ENCODE measurements around the gene PRCC. TPM values are rescaled to one million over a fixed set of nuclear protein-coding genes. Genes with fewer than 3 reads are reported as not detected.

Gene PRCC
- total and polyA plus RNA-seq, 2 of the 13 experiments (the other 11 are each of a cell fraction or from before 2014, with no cell fraction given) = 24.2 to 40.5 TPM

- TF ChIP-seq ZNF572 (CRISPR knock-in tag; IDR thresholded peaks at IDR 0.05) = no peak
- no peak for TF ChIP-seq SP140L (CRISPR knock-in tag; IDR thresholded peaks at IDR 0.05; ENCODE audit: borderline replicate concordance)
- no peak for TF ChIP-seq SRSF4 (IDR thresholded peaks at IDR 0.05; ENCODE audit: low read depth, low read length, poor library complexity, severe bottlenecking)
- TF ChIP-seq LBX2 (CRISPR knock-in tag; IDR thresholded peaks at IDR 0.05; ENCODE audit: borderline replicate concordance) = no peak
- TF ChIP-seq ZC3H13 (CRISPR knock-in tag; IDR thresholded peaks at IDR 0.05) = 0 out of 2 replicates have a peak, but pooled peaks have one; percentile 48
- no peak for TF ChIP-seq CBX2 (IDR thresholded peaks at IDR 0.05; ENCODE audit: low read depth, low read length)
- TF ChIP-seq CBX2 (CRISPR knock-in tag; IDR thresholded peaks at IDR 0.05; ENCODE audit: low read depth) = no peak
- TF ChIP-seq KDM4B (CRISPR knock-in tag; IDR thresholded peaks at IDR 0.05) = no peak
- TF ChIP-seq, protein P1, sequence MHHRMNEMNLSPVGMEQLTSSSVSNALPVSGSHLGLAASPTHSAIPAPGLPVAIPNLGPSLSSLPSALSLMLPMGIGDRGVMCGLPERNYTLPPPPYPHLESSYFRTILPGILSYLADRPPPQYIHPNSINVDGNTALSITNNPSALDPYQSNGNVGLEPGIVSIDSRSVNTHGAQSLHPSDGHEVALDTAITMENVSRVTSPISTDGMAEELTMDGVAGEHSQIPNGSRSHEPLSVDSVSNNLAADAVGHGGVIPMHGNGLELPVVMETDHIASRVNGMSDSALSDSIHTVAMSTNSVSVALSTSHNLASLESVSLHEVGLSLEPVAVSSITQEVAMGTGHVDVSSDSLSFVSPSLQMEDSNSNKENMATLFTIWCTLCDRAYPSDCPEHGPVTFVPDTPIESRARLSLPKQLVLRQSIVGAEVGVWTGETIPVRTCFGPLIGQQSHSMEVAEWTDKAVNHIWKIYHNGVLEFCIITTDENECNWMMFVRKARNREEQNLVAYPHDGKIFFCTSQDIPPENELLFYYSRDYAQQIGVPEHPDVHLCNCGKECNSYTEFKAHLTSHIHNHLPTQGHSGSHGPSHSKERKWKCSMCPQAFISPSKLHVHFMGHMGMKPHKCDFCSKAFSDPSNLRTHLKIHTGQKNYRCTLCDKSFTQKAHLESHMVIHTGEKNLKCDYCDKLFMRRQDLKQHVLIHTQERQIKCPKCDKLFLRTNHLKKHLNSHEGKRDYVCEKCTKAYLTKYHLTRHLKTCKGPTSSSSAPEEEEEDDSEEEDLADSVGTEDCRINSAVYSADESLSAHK (CRISPR knock-in tag; IDR thresholded peaks at IDR 0.05; ENCODE audit: borderline replicate concordance) = no peak
- no peak for TF ChIP-seq ZNF703 (CRISPR knock-in tag; IDR thresholded peaks at IDR 0.05; ENCODE audit: borderline replicate concordance)
- no peak for TF ChIP-seq ZNF672 (CRISPR knock-in tag; IDR thresholded peaks at IDR 0.05)
- no peak for TF ChIP-seq ZBTB3 (CRISPR knock-in tag; IDR thresholded peaks at IDR 0.05; ENCODE audit: borderline replicate concordance, low read depth)
- no peak for TF ChIP-seq ELF4 (CRISPR knock-in tag; IDR thresholded peaks at IDR 0.05; ENCODE audit: borderline replicate concordance)
- no peak for TF ChIP-seq FOXM1 (CRISPR knock-in tag; IDR thresholded peaks at IDR 0.05)
- no peak for TF ChIP-seq TCF7 (IDR thresholded peaks at IDR 0.05; ENCODE audit: low read depth)
- TF ChIP-seq CCAR2 (optimal IDR thresholded peaks at IDR 0.05; ENCODE audit: low read depth, low read length) = no peak
- no peak for TF ChIP-seq GTF3A (CRISPR knock-in tag; conservative IDR thresholded peaks at IDR 0.05)
- no peak for TF ChIP-seq ZNF737 (CRISPR knock-in tag; IDR thresholded peaks at IDR 0.05; ENCODE audit: borderline replicate concordance)
- TF ChIP-seq ZBTB33 (CRISPR knock-in tag; IDR thresholded peaks at IDR 0.05) = 0 out of 2 replicates have a peak, but pooled peaks have one; percentile 11
These were observed 21.0 kb upstream of the PRCC start (continued) for GRCh38 chr1:156746406-156746727.
